ENCODE results near the gene DISP1.

DISP1 gene

GRCh38 chr1:222814536-222815439 lies at the start of gene DISP1:
DISP1 (plus strand) TSS chr1:222815039; CDS start chr1:222942824, 127,785 bp downstream.
- DNase-seq (ENCODE audit: low read depth), result peak; percentile 76
- no peak for TF ChIP-seq CTCF (IDR thresholded peaks at IDR 0.05; ENCODE audit: insufficient read depth, low read depth, low read length, missing control alignments)
- H3K4me3 ChIP-seq (ENCODE audit: low read length), result peak within 1 kb of the TSS; percentile 61

GRCh38 chr1:222767152-222767571 lies 47.7 kb upstream of the DISP1 start:
- H3K4me3 ChIP-seq (ENCODE audit: low read length), result no peak overlapping the region
- TF ChIP-seq CTCF (IDR thresholded peaks at IDR 0.05; ENCODE audit: insufficient read depth, low read depth, low read length, missing control alignments), result no peak
- DNase-seq (ENCODE audit: low read depth), result no peak

- no peak overlapping the region for H3K4me3 ChIP-seq (ENCODE audit: low read length)
- TF ChIP-seq CTCF (IDR thresholded peaks at IDR 0.05; ENCODE audit: insufficient read depth, low read depth, low read length, missing control alignments), result no peak
- DNase-seq (ENCODE audit: low read depth), result no peak
Observed at GRCh38 chr1:222768592-222768991, 46.2 kb upstream of the DISP1 start.

GRCh38 chr1:222769181-222769580 lies 45.7 kb upstream of the DISP1 start:
- DNase-seq (ENCODE audit: low read depth), result no peak
- no peak for TF ChIP-seq CTCF (IDR thresholded peaks at IDR 0.05; ENCODE audit: insufficient read depth, low read depth, low read length, missing control alignments)
- no peak overlapping the region for H3K4me3 ChIP-seq (ENCODE audit: low read length)

- no peak for TF ChIP-seq CTCF (IDR thresholded peaks at IDR 0.05; ENCODE audit: insufficient read depth, low read depth, low read length, missing control alignments)
- no peak overlapping the region for H3K4me3 ChIP-seq (ENCODE audit: low read length)
- DNase-seq (ENCODE audit: low read depth), result peak; percentile 10
Observed at GRCh38 chr1:222769971-222770620, 44.7 kb upstream of the DISP1 start.

- DNase-seq (ENCODE audit: low read depth), result no peak
- no peak for TF ChIP-seq CTCF (IDR thresholded peaks at IDR 0.05; ENCODE audit: insufficient read depth, low read depth, low read length, missing control alignments)
- H3K4me3 ChIP-seq (ENCODE audit: low read length), result no peak overlapping the region
Observed at GRCh38 chr1:222772996-222773379, 41.9 kb upstream of the DISP1 start.
